Stromal cell of bone marrow (primary cell): Measurements from ENCODE around the gene SHLD2.
"Not testable (repeated sequence)": the region's sequence is repeated elsewhere in the genome, so short reads cannot be mapped to it uniquely, and the experiment has no call there.

Source experiments
- DNase-seq: peaks from one replicate; pipeline ENCODE4 v3.0.0-alpha.2; 2012; ENCODE audit warnings: low read depth

SHLD2 gene

DNA sequence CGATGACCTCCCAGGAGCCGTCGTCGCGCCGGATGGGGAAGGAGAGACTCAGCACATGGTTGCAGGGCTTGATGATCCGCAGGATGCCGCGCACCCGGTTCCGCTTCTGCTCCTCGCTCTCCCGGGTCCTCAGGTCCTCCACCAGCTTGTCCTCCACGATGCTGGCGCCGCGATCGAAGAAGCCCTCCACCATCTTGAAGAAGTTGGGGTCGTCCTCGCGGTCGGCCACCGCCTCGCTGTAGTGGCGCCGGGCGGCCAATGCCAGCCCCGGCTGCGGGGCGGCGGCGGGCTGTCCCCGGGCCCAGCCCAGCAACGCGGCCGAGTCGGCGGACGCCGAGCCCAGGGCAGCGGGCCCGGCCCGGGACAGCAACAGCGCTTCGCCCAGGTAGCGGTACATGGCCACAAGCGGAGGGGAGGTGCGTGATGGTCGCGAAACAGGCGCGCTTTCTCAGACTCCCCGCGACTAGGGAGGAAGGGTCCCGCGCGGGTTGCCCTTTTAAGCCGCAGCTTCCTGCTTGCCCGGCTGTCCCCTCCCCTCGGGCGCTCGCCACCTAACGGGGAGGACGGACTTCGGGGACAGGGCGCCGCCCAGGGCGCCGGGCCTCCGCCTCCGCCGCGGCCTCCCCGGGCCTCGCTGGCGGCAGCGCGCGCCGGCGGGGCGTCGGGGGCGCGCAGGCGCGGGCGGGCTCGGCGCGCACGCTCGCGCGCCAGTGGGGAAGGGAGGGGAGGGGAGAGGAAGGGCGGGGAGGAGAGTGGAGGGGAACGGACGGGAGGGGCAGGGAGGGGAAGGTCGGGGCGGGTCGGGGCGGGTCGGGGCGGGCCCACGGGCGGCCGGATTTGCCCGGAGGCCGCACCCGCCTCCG lies at the start of gene SHLD2, which contains the start of gene GLUD1:
SHLD2 (plus strand) TSS at position 834 of the 863 bp plus-strand sequence. CDS start 56,149 bp downstream, outside the sequence.
GLUD1 (minus strand) TSS at position 471 of the 863 bp plus-strand sequence; CDS start at position 397, 74 bp downstream.
- DNase-seq: peak; percentile 78

- no peak for DNase-seq
Observed at GRCh38 chr10:87045434-87045938, 49.5 kb upstream of the SHLD2 start.

DNA sequence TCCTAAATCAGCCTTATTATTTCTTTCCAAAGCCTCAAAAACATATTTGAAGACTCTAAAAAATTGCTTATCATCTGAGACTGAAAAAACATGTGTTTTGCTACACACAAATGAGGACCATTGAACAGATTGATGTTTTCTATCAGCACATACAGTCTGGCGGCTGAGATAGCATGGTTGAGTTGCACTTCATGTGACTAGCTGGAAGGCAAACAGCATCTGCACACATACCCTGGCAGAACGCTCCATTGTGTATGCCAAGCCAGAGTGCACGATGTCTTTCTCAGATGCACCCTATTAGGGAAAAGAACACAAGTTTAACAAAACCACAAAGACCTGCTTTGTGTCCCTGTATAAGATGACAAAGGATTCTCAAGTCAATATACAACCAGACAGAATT lies 41.9 kb upstream of the SHLD2 start:
- no peak for DNase-seq

GRCh38 chr10:87053577-87054181 lies 41.3 kb upstream of the SHLD2 start:
- DNase-seq: no peak

DNA sequence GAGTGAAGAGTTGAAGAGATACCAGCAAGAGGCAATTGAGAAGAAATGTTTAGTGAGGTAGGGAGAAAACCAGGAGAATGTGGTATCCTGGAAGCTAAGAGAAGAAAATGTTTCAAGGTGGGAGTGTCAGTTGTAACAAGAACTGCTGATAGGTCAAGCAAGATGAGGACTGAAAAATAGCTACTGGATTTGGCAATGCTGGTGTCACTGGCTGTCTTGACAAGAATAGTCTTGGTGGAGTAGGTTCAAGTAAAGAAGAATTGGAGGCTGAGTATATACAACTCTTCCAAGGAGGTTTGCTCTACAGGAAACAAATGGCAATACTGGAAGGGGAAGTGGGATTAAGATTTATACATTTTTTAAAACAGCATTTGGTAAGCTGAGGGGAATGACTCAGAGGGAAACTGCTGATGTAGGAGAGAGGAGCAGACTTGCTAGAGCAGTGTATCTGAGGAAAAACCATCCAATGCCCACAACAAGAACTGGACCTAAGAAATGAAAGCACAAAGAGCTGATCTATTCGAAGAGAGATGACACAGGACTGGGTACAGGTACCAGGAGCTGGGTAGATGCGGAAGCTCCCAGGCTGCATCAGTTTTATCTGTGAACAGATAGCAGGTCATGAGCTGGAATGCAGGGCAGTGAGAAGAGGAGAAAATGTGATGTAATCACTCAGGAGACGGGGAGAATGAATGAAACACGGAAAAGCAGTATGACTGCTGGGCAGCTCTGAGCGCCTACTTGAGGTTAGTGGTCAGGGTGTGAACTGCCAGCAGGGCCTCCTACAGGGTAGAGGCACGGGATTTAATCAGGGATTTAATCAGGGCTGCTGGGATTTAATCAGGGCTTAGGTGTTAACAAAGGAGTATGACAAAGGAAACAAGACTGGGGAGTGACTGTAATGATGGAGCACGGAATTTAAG lies 40.4 kb upstream of the SHLD2 start:
- peak; percentile 44 for DNase-seq

- DNase-seq: no peak
Observed at GRCh38 chr10:87058171-87058570, 36.8 kb upstream of the SHLD2 start.

DNA sequence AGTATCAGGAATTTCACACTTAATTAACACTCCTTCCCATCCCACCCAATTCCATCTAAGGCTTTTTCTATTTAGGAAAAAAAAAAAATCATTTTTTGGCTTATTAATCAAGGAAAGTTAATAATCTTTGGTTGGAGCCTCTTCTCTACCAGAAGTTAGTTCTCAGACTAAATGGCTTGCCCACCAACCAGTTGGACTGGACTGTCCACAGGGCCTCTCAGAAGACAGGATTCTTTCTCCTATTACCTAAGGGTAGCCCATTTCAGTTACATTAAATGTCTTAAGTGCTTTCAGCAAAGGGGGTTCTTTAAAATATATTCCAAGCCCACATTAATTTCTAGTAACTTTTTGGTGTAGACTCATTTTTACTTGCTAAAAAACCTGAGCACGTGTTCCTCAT lies 35.6 kb upstream of the SHLD2 start:
- no peak for DNase-seq

DNA sequence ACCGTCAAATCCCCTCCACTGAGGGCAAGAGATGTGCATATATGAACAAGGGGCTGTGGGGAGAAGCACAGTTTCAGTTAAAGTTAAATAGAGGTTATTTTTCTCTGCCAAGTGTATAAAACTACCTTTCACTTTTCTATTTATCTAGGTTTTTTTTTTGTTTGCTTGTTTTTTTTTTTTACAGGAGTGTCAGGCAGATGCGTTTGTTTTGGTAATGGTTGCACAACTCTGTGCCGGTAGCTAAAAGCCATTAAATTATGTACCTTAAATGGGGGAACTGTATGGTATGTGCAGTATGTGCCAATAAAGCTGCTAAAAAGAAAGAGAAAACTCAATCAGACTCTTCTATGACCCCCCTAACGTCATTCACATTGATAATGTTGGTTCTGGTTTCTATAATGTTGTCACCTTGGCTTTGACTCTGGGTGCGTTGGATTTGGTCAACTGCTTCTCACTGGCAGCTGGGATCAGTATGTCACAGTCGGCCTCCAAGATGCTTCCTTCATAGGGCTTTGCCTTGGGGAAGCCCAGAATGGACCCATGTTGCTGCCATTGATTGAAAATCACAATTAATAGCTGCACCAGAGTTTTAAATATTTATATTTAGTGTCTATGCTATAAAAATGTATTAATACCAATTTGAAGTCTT lies 34.6 kb upstream of the SHLD2 start:
- no peak for DNase-seq

GRCh38 chr10:87064651-87065050 lies 30.4 kb upstream of the SHLD2 start:
- no peak for DNase-seq

- DNase-seq: no peak
Observed at GRCh38 chr10:87066178-87066577, 28.8 kb upstream of the SHLD2 start.

DNA sequence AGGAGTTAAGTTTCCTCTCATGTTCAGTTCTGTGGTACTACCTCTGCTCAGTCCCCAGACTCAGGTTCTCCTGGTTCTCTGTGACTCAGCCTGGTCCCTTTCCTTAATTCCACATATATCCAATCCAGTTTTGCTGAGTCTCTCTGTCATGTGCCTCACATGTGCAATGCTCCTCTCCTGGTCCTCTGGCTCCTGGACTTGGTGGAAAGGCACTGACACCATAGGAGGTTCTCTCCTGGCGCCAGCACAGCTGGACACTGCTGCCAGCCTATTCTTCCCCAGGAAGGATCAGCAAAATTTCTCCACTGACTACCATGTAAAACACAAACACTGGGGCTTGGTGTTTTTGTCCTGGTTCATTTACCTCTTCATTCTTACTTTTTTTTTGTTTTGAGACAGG lies 28.1 kb upstream of the SHLD2 start:
- DNase-seq: no peak

DNA sequence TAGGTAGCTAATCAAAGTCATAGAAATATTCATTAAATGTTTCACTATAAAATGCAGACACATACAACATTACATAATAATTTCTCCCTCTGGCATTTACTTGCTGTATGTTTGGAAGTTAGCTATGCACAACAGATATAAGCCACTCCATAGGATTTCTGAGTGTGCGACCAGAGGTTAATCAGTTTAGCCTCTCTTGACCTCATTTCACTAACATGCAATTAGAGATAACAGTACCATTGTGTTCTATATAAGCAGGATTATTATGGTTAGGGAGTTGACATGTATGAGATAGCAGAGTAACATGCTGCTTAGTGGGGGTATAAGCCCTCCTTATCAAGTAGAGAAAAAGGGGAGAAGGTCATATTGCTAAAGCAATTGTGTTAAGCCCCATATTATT lies 26.7 kb upstream of the SHLD2 start:
- DNase-seq: no peak

DNA sequence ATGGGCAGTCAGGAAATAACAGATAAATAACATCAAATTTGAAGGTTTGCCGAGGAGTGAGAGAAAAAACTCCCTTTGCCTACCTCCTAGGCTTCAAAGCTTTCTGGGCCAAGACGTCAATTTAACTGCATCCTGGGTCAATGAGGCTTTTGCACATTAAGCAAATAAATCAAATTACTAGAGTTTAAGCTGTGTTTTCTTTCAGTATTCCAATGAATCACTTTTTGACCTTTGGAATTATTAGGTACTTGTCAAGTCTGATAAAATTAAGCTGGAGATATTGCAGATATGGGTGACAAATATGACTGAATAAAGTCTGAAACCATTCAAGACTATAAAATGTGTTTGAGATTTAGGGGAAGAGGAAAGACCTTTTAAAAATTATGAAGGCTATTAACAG lies 22.6 kb upstream of the SHLD2 start:
- no peak for DNase-seq

GRCh38 chr10:87076421-87076820 lies 18.6 kb upstream of the SHLD2 start:
- DNase-seq: not testable (repeated sequence)

DNA sequence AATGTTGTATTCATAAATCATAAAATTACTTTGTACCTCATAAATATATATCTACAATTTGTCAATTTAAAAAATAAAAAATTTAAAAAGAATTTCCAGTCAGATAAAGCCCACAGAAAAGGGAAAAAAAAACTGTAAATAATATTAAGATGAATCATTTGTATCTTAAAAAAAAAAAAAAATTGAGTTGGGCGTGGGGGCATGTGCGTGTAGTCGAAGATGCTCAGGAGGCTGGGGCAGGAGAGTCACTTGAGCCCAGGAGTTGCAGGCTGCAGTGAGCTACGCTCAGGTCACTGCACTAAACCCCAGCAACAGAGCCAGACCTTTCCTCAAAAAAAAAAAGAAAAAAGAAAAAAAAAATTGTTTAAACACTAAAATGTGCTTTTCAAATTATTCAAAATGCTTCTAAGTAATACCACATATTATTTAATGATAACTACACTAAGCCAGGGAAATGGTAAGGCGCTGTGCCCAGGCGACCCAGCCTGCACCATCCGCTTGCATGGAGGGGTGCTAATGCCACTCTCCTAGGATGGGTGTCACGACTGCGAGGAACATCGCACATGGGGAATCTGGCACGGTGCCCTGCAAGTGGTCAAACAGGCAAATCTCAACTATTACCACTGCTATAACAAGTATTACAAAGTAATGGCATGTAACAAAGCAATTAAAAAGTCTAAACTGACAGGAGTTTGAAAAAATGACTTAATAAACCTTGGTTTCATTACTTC lies 15.7 kb upstream of the SHLD2 start:
- no peak for DNase-seq

DNA sequence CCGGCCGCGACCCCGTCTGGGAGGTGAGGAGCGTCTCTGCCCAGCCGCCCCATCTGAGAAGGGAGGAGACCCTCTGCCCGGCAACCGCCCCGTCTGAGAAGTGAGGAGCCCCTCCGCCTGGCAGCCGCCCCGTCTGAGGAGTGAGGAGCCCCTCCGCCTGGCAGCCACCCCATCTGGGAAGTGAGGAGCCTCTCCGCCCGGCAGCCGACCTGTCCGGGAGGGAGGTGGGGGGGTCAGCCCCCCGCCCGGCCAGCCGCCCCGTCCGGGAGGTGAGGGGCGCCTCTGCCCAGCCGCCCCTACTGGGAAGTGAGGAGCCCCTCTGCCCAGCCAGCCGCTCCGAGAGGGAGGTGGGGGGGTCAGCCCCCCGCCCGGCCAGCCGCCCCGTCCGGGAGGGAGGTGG lies 14.4 kb upstream of the SHLD2 start:
- not testable (repeated sequence) for DNase-seq

- DNase-seq: not testable (repeated sequence)
Observed at GRCh38 chr10:87081574-87081973, 13.4 kb upstream of the SHLD2 start.

- peak; percentile 63 for DNase-seq
Observed at GRCh38 chr10:87082219-87082618, 12.8 kb upstream of the SHLD2 start.

DNA sequence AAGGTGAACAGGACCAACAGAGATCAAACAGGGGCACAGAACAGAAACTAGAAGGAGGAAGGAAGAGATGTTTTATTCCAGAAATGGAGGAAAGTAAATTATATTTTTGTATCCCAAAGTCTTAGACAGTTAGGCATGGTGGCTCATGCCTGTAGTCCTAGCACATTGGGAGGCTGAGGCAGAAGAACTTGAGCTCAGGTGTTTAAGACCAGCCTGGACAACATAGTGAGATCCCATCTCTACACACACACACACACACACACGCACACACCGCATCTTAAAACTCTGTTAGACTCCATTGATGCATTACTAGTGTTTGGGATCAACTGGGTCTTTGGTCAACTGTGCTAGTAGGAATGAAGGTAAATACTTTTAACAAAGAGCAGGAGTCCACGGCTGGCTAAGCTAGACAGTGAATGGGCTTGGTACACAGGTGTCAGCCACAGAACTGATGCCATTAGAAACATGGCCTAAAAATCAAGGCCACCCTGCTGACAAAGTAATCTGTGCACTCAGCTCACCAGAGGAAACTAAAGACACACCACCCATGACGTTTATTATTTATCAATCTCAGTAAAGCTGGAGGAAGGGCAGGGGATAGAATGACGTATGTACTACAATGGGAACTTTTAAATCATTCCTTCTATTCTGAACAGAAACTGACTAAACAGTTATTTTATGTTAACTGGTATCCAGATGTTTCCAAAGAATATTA lies 11.3 kb upstream of the SHLD2 start:
- peak; percentile 74 for DNase-seq

DNA sequence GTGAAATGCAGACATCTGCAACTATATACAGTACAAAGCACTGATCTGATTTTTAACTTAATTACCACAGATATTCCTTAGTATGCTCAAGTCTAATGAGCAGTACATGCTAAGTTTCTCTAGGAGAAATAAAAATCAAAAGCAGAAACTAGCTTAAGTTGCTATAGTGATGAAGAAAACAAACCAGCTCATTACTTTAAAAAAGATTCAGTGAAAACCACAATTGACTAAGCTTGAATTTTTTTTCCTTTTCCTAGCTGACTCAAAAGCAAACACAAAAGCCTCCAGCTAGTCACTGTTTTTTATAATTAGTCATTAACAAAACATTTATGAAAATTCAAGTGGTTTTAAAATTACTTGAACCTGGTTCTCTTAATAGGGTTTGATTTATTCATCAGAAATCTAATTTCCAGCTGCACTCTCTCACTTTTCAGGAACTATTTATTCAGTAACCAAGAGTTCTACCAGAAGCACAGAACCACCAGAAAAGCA lies 10.7 kb upstream of the SHLD2 start:
- peak; percentile 76 for DNase-seq
